Neuron (in vitro differentiated cells): ENCODE results near the gene DHCR24.
"Not testable (repeated sequence)": the region's sequence is repeated elsewhere in the genome, so short reads cannot be mapped to it uniquely, and the experiment has no call there.

Experiments
- H2AFZ ChIP-seq: one replicate; pipeline ENCODE4 v1.6.1; 2013; ENCODE audit warnings: low read depth, mild to moderate bottlenecking, inconsistent platforms, low read length, moderate library complexity
- H3K27me3 ChIP-seq: one replicate; pipeline ENCODE4 v1.6.1; 2013; ENCODE audit warnings: low read length; ENCODE audit not compliant: insufficient read depth
- H3K36me3 ChIP-seq: one replicate; pipeline ENCODE4 v1.6.1; 2013; ENCODE audit warnings: low read length; ENCODE audit not compliant: insufficient read depth
- H3K4me1 ChIP-seq: one replicate; pipeline ENCODE4 v1.6.1; 2013; ENCODE audit warnings: low read length; ENCODE audit not compliant: insufficient read depth
- H3K4me3 ChIP-seq: 2 replicates; pipeline ENCODE4 v1.5.1; 2013; ENCODE audit warnings: mild to moderate bottlenecking, low read length, moderate library complexity
- H3K9me3 ChIP-seq: one replicate; pipeline ENCODE4 v1.6.1; 2013; ENCODE audit warnings: low read length

Gene DHCR24

GRCh38 chr1:54886724-54887664, at the start of gene DHCR24:
DHCR24 (minus strand) TSS chr1:54887195; CDS start chr1:54887119, 76 bp downstream.
- peak within 1 kb of the TSS; percentile 98 for H3K4me3 ChIP-seq
- H2AFZ ChIP-seq: peak within 1 kb of the TSS; percentile 84
- no peaks in the 10 kb centered on the region for H3K27me3 ChIP-seq
- peaks cover 34% of the 10 kb centered on the region for H3K36me3 ChIP-seq
- H3K9me3 ChIP-seq: peaks cover 4% of the 10 kb centered on the region
- peaks cover 39% of the 10 kb centered on the region for H3K4me1 ChIP-seq

- Histone ChIP-seq H3K9me3 (no peaks in the 10 kb centered on the region), H3K4me1 (peaks cover 17% of the 10 kb centered on the region), H3K4me3 (no peak overlapping the region), H3K36me3 (no peaks in the 10 kb centered on the region), H2AFZ (no peak overlapping the region), H3K27me3 (no peaks in the 10 kb centered on the region)
Measured at GRCh38 chr1:54936791-54937190, 49.8 kb upstream of the DHCR24 start.

GRCh38 chr1:54934869-54935268, 47.9 kb upstream of the DHCR24 start:
- Histone ChIP-seq H2AFZ (no peak overlapping the region), H3K27me3 (no peaks in the 10 kb centered on the region), H3K36me3 (no peaks in the 10 kb centered on the region), H3K9me3 (no peaks in the 10 kb centered on the region), H3K4me3 (no peak overlapping the region), H3K4me1 (peaks cover 11% of the 10 kb centered on the region)

GRCh38 chr1:54934081-54934480, 47.1 kb upstream of the DHCR24 start:
- not testable (repeated sequence) for H2AFZ ChIP-seq, H3K27me3 ChIP-seq, H3K4me3 ChIP-seq, H3K4me1 ChIP-seq, H3K9me3 ChIP-seq, H3K36me3 ChIP-seq

- Histone ChIP-seq H3K36me3 (no peaks in the 10 kb centered on the region), H3K27me3 (peaks cover 10% of the 10 kb centered on the region), H3K4me3 (no peak overlapping the region), H3K4me1 (no peaks in the 10 kb centered on the region), H3K9me3 (no peaks in the 10 kb centered on the region), H2AFZ (no peak overlapping the region)
Measured at GRCh38 chr1:54931275-54931840, 44.4 kb upstream of the DHCR24 start.

GRCh38 chr1:54929700-54930099, 42.7 kb upstream of the DHCR24 start:
- Histone ChIP-seq H2AFZ (no peak overlapping the region), H3K9me3 (no peaks in the 10 kb centered on the region)

GRCh38 chr1:54928327-54928726, 41.3 kb upstream of the DHCR24 start:
- Histone ChIP-seq H3K4me3 (no peak overlapping the region), H3K9me3 (no peaks in the 10 kb centered on the region), H2AFZ (no peak overlapping the region), H3K36me3 (no peaks in the 10 kb centered on the region), H3K4me1 (no peaks in the 10 kb centered on the region), H3K27me3 (peaks cover 10% of the 10 kb centered on the region)

More at GRCh38 chr1:54929700-54930099, 42.7 kb upstream of the DHCR24 start:
- Histone ChIP-seq H3K4me1 (no peaks in the 10 kb centered on the region), H3K4me3 (no peak overlapping the region), H3K27me3 (peaks cover 10% of the 10 kb centered on the region), H3K36me3 (no peaks in the 10 kb centered on the region)

GRCh38 chr1:54927472-54928240, 40.7 kb upstream of the DHCR24 start:
- Histone ChIP-seq H3K4me1 (no peaks in the 10 kb centered on the region), H3K9me3 (no peaks in the 10 kb centered on the region), H3K36me3 (no peaks in the 10 kb centered on the region), H3K27me3 (peaks cover 10% of the 10 kb centered on the region), H3K4me3 (no peak overlapping the region), H2AFZ (no peak overlapping the region)

- Histone ChIP-seq H3K27me3 (peaks cover 10% of the 10 kb centered on the region), H3K36me3 (no peaks in the 10 kb centered on the region), H3K4me3 (no peak overlapping the region), H2AFZ (no peak overlapping the region), H3K9me3 (no peaks in the 10 kb centered on the region), H3K4me1 (no peaks in the 10 kb centered on the region)
Measured at GRCh38 chr1:54926970-54927369, 40.0 kb upstream of the DHCR24 start.

GRCh38 chr1:54922921-54923421, 36.0 kb upstream of the DHCR24 start:
- H3K4me3 ChIP-seq: no peak overlapping the region

GRCh38 chr1:54922040-54922761, 35.2 kb upstream of the DHCR24 start:
- H3K9me3 ChIP-seq: no peaks in the 10 kb centered on the region
- no peaks in the 10 kb centered on the region for H3K36me3 ChIP-seq
- H2AFZ ChIP-seq: no peak overlapping the region
- peaks cover 2% of the 10 kb centered on the region for H3K27me3 ChIP-seq
- H3K4me1 ChIP-seq: no peaks in the 10 kb centered on the region
- H3K4me3 ChIP-seq: no peak overlapping the region

More at GRCh38 chr1:54922921-54923421, 36.0 kb upstream of the DHCR24 start:
- Histone ChIP-seq H2AFZ (no peak overlapping the region), H3K27me3 (peaks cover 6% of the 10 kb centered on the region), H3K4me1 (no peaks in the 10 kb centered on the region), H3K36me3 (no peaks in the 10 kb centered on the region), H3K9me3 (no peaks in the 10 kb centered on the region)
